Ammon's horn (tissue), 1 donor: ENCODE results near the gene PLD5.

Experiments
- DNase-seq: peaks from one replicate; pipeline ENCODE4 v3.0.0-alpha.2; 2016; ENCODE audit warnings: low spot score

PLD5 gene

GRCh38 chr1:242524571-242525359, at the start of gene PLD5:
TSS of gene PLD5 (minus strand) at chr1:242524697.
- DNase-seq, result peak; percentile 14

- DNase-seq, result no peak
Measured at GRCh38 chr1:242569867-242570266, 45.4 kb upstream of the PLD5 start.

DNA sequence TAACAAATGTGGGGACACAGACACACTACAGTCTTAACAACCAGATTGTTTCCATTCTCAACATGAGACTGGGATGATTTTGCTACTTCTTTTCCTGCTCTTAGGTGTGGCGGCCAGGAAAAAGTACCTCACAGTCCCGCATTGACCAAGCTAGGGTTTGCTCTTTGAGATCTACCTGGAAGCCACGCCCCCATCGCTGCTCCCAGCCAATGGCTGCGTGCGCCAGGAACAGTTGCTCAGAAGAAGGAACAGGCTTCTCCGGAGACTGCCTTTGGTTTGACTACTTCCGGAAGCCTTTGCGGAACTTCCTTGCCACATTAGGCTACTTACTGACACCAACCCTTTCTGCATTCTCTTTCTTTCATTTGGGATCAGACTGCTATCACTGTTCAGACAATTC, 44.2 kb upstream of the PLD5 start:
- no peak for DNase-seq

GRCh38 chr1:242567596-242567995, 43.1 kb upstream of the PLD5 start:
- no peak for DNase-seq

- no peak for DNase-seq
Measured at GRCh38 chr1:242556759-242557158, 32.3 kb upstream of the PLD5 start.

- no peak for DNase-seq
Measured at GRCh38 chr1:242556276-242556675, 31.8 kb upstream of the PLD5 start.

GRCh38 chr1:242554577-242554976, 30.1 kb upstream of the PLD5 start:
- DNase-seq, result no peak

- no peak for DNase-seq
Measured at GRCh38 chr1:242546849-242547729, 22.6 kb upstream of the PLD5 start.

DNA sequence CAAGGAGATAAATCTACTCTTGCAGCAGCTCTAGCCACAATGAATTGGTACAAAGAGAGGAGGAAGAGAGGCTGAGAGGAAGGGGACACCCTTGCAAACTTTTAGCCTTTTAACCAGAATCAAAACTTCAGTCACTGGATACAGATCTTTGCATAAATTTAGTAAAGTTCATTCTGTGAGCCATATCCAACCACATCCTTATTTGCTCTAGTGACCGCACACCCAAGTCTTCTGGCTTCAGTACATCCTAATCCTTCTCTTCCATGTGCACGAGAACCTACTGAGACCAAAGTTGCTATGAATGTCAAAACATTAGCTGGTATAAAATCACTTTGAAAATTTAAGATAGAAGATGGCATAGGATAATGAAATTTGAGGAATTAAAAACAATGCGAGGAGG, 21.9 kb upstream of the PLD5 start:
- no peak for DNase-seq

DNA sequence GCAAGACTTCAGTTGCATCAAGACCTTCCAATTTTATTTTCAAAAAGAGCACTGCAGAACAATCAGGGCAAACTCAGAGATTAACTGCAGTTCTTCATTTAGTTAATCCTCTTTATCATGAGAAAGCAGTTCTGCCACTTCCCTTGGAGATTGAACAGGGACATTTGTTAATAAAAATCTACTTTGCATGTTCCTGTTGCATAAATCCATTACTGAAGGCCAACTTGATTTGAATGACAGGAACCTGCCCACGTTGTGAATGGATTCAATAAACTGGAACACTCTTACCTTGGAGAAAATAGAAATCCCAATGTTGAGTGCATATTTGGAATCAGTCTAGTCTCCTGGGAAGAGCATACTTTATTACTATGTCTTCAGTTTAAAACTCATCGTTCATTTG, 19.6 kb upstream of the PLD5 start:
- DNase-seq, result no peak

- no peak for DNase-seq
Measured at GRCh38 chr1:242542271-242542670, 17.8 kb upstream of the PLD5 start.

GRCh38 chr1:242535986-242536385, 11.5 kb upstream of the PLD5 start:
- DNase-seq, result no peak

DNA sequence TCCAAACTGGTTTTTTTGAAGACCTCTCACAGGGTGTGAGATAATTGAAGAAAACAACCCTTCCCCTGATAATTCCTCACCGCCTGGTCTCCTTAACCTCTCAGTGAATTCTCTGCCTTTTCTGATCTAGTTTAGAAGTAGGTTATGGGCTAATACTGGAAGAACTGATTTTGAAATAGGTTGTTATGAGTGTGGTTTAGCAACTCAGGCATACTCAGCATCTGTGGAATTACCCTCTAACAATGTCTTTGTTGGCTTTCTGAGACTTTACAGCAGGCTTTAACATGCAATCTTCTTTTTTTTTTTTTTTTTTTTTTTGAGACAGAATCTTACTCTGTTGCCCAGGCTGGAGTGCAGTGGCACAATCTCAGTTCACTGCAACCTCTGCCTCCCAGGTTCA, 10.3 kb upstream of the PLD5 start:
- DNase-seq, result no peak

DNA sequence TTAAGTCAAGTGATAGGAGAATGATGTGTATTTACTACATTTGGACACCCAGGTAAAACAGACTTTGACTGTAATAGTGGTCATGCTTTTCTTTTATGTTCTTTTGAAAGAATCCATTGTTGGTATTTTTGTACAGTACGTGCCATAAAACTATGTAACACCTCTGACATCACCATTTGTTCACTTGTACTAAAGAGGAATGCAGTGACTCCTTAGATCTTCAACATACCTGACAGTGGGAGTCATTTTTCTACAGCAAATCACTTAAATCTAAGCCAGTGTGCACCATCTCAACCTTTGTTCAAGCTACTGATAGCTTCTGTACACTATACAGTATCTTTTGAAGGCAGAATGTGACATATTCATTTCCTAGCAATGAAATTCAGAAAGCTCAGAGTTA, 6.3 kb upstream of the PLD5 start:
- no peak for DNase-seq

DNA sequence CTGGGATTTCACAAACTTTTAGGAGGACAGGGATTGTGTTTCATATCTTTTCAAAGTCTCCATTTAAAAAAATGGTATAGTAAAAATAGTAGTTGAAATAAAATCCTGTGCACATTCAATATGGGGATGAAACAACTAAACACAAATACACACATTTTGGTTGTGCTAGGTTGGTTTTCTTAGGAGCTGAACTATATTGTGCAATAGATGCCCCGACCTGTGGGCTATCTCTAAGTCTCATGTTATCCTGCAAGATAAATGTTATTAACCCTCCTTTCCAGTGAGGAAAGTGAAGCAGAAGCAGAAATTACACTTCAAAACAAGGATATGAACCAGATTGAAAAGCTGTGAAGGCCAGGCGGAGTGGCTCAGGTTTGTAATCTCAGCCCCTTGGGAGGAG, 1.3 kb upstream of the PLD5 start:
- DNase-seq, result no peak

DNA sequence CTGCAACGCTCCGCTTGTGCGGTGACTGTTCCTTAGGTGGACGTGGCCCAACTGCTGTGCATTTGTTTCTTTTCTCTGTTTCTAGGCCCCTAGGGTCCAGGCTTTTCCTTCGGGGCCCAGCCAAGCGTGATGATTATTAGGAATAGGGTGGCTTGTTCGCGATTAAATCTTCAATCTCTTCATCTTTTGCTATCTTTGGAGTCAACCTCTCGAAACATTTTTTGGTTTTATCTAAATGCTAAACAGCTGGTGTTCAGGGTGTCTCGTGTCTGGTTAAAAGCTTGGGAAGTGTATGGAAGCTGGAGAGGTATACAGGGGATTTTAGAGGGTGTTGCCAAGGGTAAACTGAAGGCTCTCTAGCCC, 844 bp upstream of the PLD5 start:
- no peak for DNase-seq

DNA sequence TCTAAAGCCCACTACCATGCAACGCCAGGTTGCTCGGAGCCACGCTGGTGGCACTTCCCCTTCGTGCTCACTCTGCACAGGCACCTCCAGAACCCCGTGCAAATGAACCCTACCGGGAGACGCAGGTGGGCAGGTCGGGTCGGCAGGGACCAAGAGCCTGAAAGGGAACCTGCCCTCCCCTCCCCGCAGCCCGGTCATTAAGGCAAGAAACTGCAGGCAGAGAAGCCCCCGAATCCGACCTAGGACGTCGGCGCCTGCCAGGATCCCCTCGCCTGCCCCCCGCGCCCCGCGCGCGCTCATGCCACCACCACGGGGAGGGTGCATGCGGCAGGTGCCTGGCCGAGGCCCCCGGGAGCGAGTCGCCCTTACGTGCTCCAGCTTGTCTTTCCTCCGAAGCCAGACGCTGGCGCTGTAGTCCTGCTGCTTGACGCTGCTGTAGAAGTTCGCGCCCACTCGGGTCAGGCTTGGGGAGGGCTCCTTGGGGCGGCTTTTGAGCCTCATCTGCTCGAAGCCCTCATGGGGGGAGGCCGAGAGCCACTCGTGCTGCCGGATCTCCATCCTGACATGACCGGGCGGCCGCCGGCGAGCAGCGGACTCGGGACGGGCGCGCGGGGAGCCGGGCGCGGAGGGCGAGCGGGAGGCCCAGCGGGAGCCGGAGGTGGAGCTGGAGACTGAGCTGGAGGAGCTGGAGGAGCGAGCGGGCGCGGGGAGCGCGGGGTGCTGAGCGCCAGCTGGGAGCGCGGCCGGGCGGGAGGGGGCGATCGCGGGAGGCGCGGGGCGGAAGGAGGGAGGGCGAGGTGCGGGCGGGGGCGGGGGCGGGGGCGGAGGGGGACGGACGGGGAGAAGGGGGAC, 552 bp downstream of the PLD5 start:
- peak; percentile 79 for DNase-seq

GRCh38 chr1:242522996-242523718, 1.3 kb downstream of the PLD5 start:
- DNase-seq, result peak; percentile 8

- no peak for DNase-seq
Measured at GRCh38 chr1:242522304-242522945, 2.1 kb downstream of the PLD5 start.

DNA sequence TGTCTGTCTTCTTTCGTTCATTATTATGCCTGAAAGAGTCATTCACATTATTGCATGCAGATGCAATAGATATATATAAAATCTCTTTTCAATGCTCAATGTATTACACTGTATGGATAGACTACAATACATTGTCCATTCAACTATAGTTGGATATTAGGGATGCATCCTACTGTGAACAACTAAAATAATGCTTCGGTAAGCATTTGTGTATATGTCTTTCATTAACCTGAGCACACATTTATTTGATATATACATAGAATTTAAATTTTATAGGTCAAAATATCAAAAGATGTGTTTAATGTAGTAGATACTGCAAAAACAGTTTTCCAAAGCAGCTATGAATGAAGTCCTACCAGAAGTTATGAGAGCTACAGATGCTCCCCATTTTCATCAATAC, 8.9 kb downstream of the PLD5 start:
- no peak for DNase-seq

- no peak for DNase-seq
Measured at GRCh38 chr1:242506724-242507123, 17.8 kb downstream of the PLD5 start.
